Neural cell (in vitro differentiated cells): ENCODE data around the gene SLC44A2.

Experiments
- CTCF ChIP-seq: fragments of 450-650 bp; IDR thresholded peaks from 2 replicates; pipeline ENCODE4 v1.5.1; 2014; ENCODE audit warnings: antibody characterized with exemption, mild to moderate bottlenecking, moderate library complexity; ENCODE audit not compliant: poor library complexity, severe bottlenecking
- SMC3 ChIP-seq: fragments of 450-650 bp; conservative IDR thresholded peaks from 2 replicates; pipeline ENCODE4 v1.6.1; 2014; ENCODE audit warnings: antibody characterized with exemption, mild to moderate bottlenecking, moderate library complexity; ENCODE audit not compliant: poor library complexity

GRCh38 chr19:10587022-10587838 is 38.1 kb upstream of the SLC44A2 start, which contains the start of gene AP1M2:
- TF ChIP-seq CTCF (no peak), SMC3 (no peak)
